Tibial artery (tissue), 4 donors: ENCODE results near the gene IGDCC3.

ENCODE experiments used
- DNase-seq, 2 donors: peaks; one replicate each; pipeline ENCODE4 v3.0.0-alpha.2; 2019
- H3K27ac ChIP-seq, 2 donors: fragments of 200-600 bp; sonication (generic) in 1 of 2; 1 replicate in 1 of 2; 2 replicates in 1 of 2; pipeline ENCODE4 v1.5.1; 2018 to 2019; ENCODE audit warnings: mild to moderate bottlenecking in 1 of 2
- H3K27me3 ChIP-seq, 2 donors: fragments of 200-600 bp; sonication (generic) in 1 of 2; one replicate each; pipeline versions ENCODE4 v1.5.1 to v1.6.0; 2016 to 2019
- H3K36me3 ChIP-seq, 3 donors: fragments of 200-600 bp; sonication (generic) in 2 of 3; one replicate each; pipeline ENCODE4 v1.5.1; 2016 to 2019; ENCODE audit warnings: mild to moderate bottlenecking in 2 of 3
- H3K4me1 ChIP-seq, 4 donors: fragments of 200-600 bp; sonication (generic) in 2 of 4; 1 replicate in 3 of 4; 2 replicates in 1 of 4; pipeline ENCODE4 v1.5.1; 2016 to 2019
- H3K4me3 ChIP-seq, 2 donors: fragments of 200-600 bp; sonication (generic) in 1 of 2; 1 replicate in 1 of 2; 2 replicates in 1 of 2; pipeline ENCODE4 v1.5.1; 2018 to 2019; ENCODE audit warnings: mild to moderate bottlenecking in 2 of 2
- H3K9me3 ChIP-seq, 3 donors: fragments of 200-600 bp; sonication (generic) in 1 of 3; one replicate each; pipeline ENCODE4 v1.5.1; 2016 to 2019
- CTCF ChIP-seq, 2 experiments: fragments of 200-600 bp in 1 of 2; fragments of 450-650 bp in 1 of 2; IDR thresholded peaks; one replicate each; pipeline ENCODE4 v1.5.1; 2017 to 2019; ENCODE audit warnings: antibody characterized with exemption in 2 of 2, mild to moderate bottlenecking in 1 of 2, moderate library complexity in 1 of 2
- intact Hi-C: fragments of 100-400 bp; cut with DNase I; formaldehyde crosslinking; loops from one replicate; pipeline ENCODE4 v1.15.0; 2023; ENCODE audit warnings: low total_unique reads

IGDCC3 gene

DNA sequence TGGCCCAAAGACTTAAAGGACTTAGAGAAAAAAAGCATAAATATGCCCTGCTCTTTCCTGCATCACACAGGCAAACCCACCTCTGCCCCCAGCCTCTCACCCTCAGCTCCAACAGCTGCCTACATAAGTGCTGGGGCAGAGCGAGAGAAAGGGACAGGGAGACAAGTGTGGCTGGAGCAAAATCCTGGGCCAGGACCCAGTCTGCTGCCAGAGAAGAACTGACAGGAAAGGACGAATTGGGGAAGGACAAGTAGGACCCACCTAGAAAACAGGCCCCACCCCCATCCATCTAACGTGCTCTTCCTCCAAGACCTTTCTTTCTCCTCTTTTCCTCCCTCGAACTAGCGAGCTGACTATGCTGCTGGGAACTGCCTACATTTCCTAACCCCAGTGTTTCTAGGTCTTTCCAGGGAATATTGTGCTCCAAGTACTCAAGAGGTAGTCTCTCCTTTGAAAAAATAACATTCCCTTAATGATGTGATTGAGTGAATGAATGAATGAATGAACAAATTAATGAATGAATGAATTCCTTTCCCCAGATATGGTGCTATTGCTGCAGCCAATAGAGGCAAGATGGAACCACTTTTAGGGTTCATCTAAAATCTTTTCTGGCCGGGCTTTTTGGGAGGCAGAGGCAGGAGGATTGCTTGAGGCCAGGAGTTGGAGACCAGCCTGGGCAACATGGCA lies 26.5 kb upstream of the IGDCC3 start:
- intact Hi-C loops, result no loop called here
- Histone ChIP-seq H3K9me3 (no peaks in the 10 kb centered on the region), H3K27ac (no peak overlapping the region), H3K36me3 (no peaks in the 10 kb centered on the region), H3K4me1 (peaks cover 0 to 5% (median 0%) of the 10 kb centered on the region in 4 donors), H3K27me3 (peaks cover 0 to 18% of the 10 kb centered on the region in 2 donors), H3K4me3 (no peak overlapping the region)
- no peak for DNase-seq
- TF ChIP-seq CTCF (IDR thresholded peaks at IDR 0.05), result no peak

GRCh38 chr15:65402961-65403360 lies 25.2 kb upstream of the IGDCC3 start:
- peaks cover 0 to 5% (median 0%) of the 10 kb centered on the region in 4 donors for H3K4me1 ChIP-seq

GRCh38 chr15:65401611-65402240 lies 23.9 kb upstream of the IGDCC3 start:
- Histone ChIP-seq H3K4me3 (no peak overlapping the region), H3K27me3 (peaks cover 0 to 24% of the 10 kb centered on the region in 2 donors), H3K9me3 (no peaks in the 10 kb centered on the region), H3K27ac (no peak overlapping the region), H3K36me3 (no peaks in the 10 kb centered on the region), H3K4me1 (peaks cover 0 to 5% (median 1%) of the 10 kb centered on the region in 4 donors)
- TF ChIP-seq CTCF (IDR thresholded peaks at IDR 0.05), result no peak
- no peak for DNase-seq
- intact Hi-C loops, result no loop called here

More at GRCh38 chr15:65402961-65403360, 25.2 kb upstream of the IGDCC3 start:
- Histone ChIP-seq H3K4me3 (no peak overlapping the region), H3K27me3 (peaks cover 0 to 18% of the 10 kb centered on the region in 2 donors), H3K27ac (no peak overlapping the region), H3K9me3 (no peaks in the 10 kb centered on the region), H3K36me3 (no peaks in the 10 kb centered on the region)
- intact Hi-C loops, result no loop called here
- DNase-seq, result no peak
- TF ChIP-seq CTCF (IDR thresholded peaks at IDR 0.05), result no peak

- Histone ChIP-seq H3K4me3 (no peak overlapping the region), H3K27me3 (peaks cover 0 to 32% of the 10 kb centered on the region in 2 donors), H3K9me3 (no peaks in the 10 kb centered on the region), H3K4me1 (peaks cover 0 to 9% (median 3%) of the 10 kb centered on the region in 4 donors), H3K27ac (no peak overlapping the region), H3K36me3 (no peaks in the 10 kb centered on the region)
- intact Hi-C loops, result no loop called here
- peak in 1 of 2 donors; percentile 42 for DNase-seq
- peak; percentile 37 to 41 for TF ChIP-seq CTCF (IDR thresholded peaks at IDR 0.05)
Observed at GRCh38 chr15:65400760-65401610, 23.2 kb upstream of the IGDCC3 start.

DNA sequence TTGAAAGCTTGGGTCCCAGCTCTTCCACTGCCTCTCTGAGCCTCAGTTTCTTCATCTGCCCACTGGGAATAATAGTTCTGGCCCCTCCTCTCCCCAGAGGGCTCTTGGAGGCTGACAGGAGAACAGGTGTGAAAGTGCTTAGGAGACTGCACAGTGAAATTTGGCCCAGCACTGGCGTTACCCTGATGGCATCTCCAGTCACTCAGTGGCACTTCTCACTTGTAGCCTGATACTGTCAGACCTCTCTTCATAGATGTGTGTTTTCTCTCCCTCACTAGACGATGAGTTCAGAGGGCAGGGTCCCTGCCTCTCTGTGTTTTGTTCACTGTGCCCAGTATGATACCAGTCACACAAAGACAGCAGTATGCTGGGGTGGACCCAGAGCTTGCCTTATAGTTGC lies 22.2 kb upstream of the IGDCC3 start:
- TF ChIP-seq CTCF (IDR thresholded peaks at IDR 0.05), result no peak
- no peak for DNase-seq

More for the DNA sequence above, 22.2 kb upstream of the IGDCC3 start:
- H3K4me1 ChIP-seq, result peaks cover 0 to 14% (median 5%) of the 10 kb centered on the region in 4 donors
- H3K27ac ChIP-seq, result no peak overlapping the region
- intact Hi-C loops, result no loop called here
- peaks cover 0 to 41% of the 10 kb centered on the region in 2 donors for H3K27me3 ChIP-seq
- H3K9me3 ChIP-seq, result no peaks in the 10 kb centered on the region
- no peak overlapping the region for H3K4me3 ChIP-seq
- H3K36me3 ChIP-seq, result no peaks in the 10 kb centered on the region
